Stimulated activated CD4-positive, alpha-beta T cell treated with anti-CD3 and anti-CD28 coated beads, Interleukin-15, amount 100 ng/mL, for 24 hours (primary cell): ENCODE data around the gene INO80C.

Source experiments
- DNase-seq: peaks from one replicate; pipeline ENCODE4 v3.0.0-alpha.2; 2020

Gene INO80C

GRCh38 chr18:35497370-35498197 is at the start of gene INO80C:
Gene INO80C, minus strand, starts transcription at chr18:35497960. Its CDS starts 86 bp downstream, at chr18:35497874.
- peak; percentile 93 for DNase-seq

- DNase-seq, result no peak
Measured at GRCh38 chr18:35547008-35547605, 49.3 kb upstream of the INO80C start.

GRCh38 chr18:35542356-35542755 is 44.6 kb upstream of the INO80C start:
- no peak for DNase-seq

GRCh38 chr18:35535297-35535696 is 37.5 kb upstream of the INO80C start:
- no peak for DNase-seq

GRCh38 chr18:35533916-35534405 is 36.2 kb upstream of the INO80C start:
- no peak for DNase-seq

- DNase-seq, result no peak
Measured at GRCh38 chr18:35528749-35529274, 31.1 kb upstream of the INO80C start.

- DNase-seq, result no peak
Measured at GRCh38 chr18:35526495-35527059, 28.8 kb upstream of the INO80C start.

GRCh38 chr18:35525795-35526494 is 28.2 kb upstream of the INO80C start:
- DNase-seq, result peak; percentile 8

GRCh38 chr18:35524226-35524625 is 26.5 kb upstream of the INO80C start:
- DNase-seq, result no peak

GRCh38 chr18:35522130-35522959 is 24.6 kb upstream of the INO80C start:
- no peak for DNase-seq

- no peak for DNase-seq
Measured at GRCh38 chr18:35521133-35521532, 23.4 kb upstream of the INO80C start.

- DNase-seq, result no peak
Measured at GRCh38 chr18:35519148-35519899, 21.6 kb upstream of the INO80C start.

GRCh38 chr18:35517715-35518114 is 20.0 kb upstream of the INO80C start:
- no peak for DNase-seq

- no peak for DNase-seq
Measured at GRCh38 chr18:35516789-35517188, 19.0 kb upstream of the INO80C start.

GRCh38 chr18:35516351-35516750 is 18.6 kb upstream of the INO80C start:
- no peak for DNase-seq

- no peak for DNase-seq
Measured at GRCh38 chr18:35515460-35516130, 17.8 kb upstream of the INO80C start.

GRCh38 chr18:35514752-35515459 is 17.1 kb upstream of the INO80C start:
- no peak for DNase-seq

GRCh38 chr18:35514283-35514682 is 16.5 kb upstream of the INO80C start:
- DNase-seq, result no peak

- no peak for DNase-seq
Measured at GRCh38 chr18:35513181-35513936, 15.6 kb upstream of the INO80C start.
